GM10266 (cell line): ENCODE measurements around the gene PGF.
A peak's percentile ranks its signal among the peaks of the same experiment; 100 is the strongest.

Source experiments
- DNase-seq: peaks from one replicate; pipeline ENCODE4 v3.0.0; 2012; ENCODE audit errors: extremely low spot score
- CTCF ChIP-seq: IDR thresholded peaks from 2 replicates; pipeline ENCODE4 v1.5.1; 2012; ENCODE audit warnings: mild to moderate bottlenecking, low read depth; ENCODE audit not compliant: control insufficient read depth, insufficient read depth; ENCODE audit errors: missing control alignments

PGF gene

GRCh38 chr14:74945261-74945851 is 10.0 kb downstream of the PGF start:
- no peak for DNase-seq
- TF ChIP-seq CTCF = peak; percentile 50

GRCh38 chr14:74942608-74943007 is 12.8 kb downstream of the PGF start:
- TF ChIP-seq CTCF = no peak
- peak; percentile 64 for DNase-seq

- TF ChIP-seq CTCF = no peak
- no peak for DNase-seq
Observed at GRCh38 chr14:74942181-74942580, 13.2 kb downstream of the PGF start.

- DNase-seq = peak; percentile 66
- no peak for TF ChIP-seq CTCF
Observed at GRCh38 chr14:74941676-74942097, 13.7 kb downstream of the PGF start.

- no peak for TF ChIP-seq CTCF
- no peak for DNase-seq
Observed at GRCh38 chr14:74940956-74941565, 14.3 kb downstream of the PGF start.

GRCh38 chr14:74938531-74939495 is 16.6 kb downstream of the PGF start:
- no peak for TF ChIP-seq CTCF

More at GRCh38 chr14:74938531-74939495, 16.6 kb downstream of the PGF start:
- no peak for DNase-seq
